Astrocyte (in vitro differentiated cells and primary cell): ENCODE results near the gene METTL2B. TPM values are rescaled to one million over a fixed set of nuclear protein-coding genes. Genes with fewer than 3 reads are reported as not detected.

Experiments
- DNase-seq: peaks from one replicate; pipeline ENCODE4 v3.0.0-alpha.2; 2010; ENCODE audit warnings: low read depth
- FAIRE-seq: peaks from 2 replicates; lab custom pipeline; 2011; peaks lifted over from hg19 to GRCh38; lab: Jason Lieb, UNC
- H2AFZ ChIP-seq: 2 replicates; pipeline ENCODE4 v1.6.0; 2012; ENCODE audit warnings: low read depth, low read length, inconsistent platforms
- H3K27ac ChIP-seq: 2 replicates; pipeline ENCODE4 v1.5.1; 2011; ENCODE audit warnings: low read depth, low read length, inconsistent platforms
- H3K27me3 ChIP-seq: 2 replicates; pipeline ENCODE4 v1.6.0; 2011; ENCODE audit warnings: low read length, inconsistent platforms; ENCODE audit not compliant: insufficient read depth
- H3K36me3 ChIP-seq: 2 replicates; pipeline ENCODE4 v1.5.1; 2011; ENCODE audit warnings: low read length, inconsistent platforms; ENCODE audit not compliant: insufficient read depth
- H3K4me1 ChIP-seq: 2 replicates; pipeline ENCODE4 v1.5.1; 2011; ENCODE audit warnings: low read length, inconsistent platforms; ENCODE audit not compliant: insufficient read depth
- H3K4me2 ChIP-seq: 2 replicates; pipeline ENCODE4 v1.6.0; 2012; ENCODE audit warnings: low read length, inconsistent platforms
- H3K4me3 ChIP-seq: 2 replicates; pipeline ENCODE4 v1.5.1; 2011; ENCODE audit warnings: low read depth, mild to moderate bottlenecking, low read length, inconsistent platforms; ENCODE audit not compliant: insufficient read depth
- H3K79me2 ChIP-seq: 2 replicates; pipeline ENCODE4 v1.6.0; 2012; ENCODE audit warnings: mild to moderate bottlenecking, low read length, inconsistent platforms; ENCODE audit not compliant: insufficient read depth
- H3K9ac ChIP-seq: 2 replicates; pipeline ENCODE4 v1.6.0; 2012; ENCODE audit warnings: mild to moderate bottlenecking, low read length, inconsistent platforms
- H3K9me3 ChIP-seq: 2 replicates; pipeline ENCODE4 v1.5.1; 2012; ENCODE audit warnings: low read depth, mild to moderate bottlenecking, low read length, inconsistent platforms; ENCODE audit not compliant: insufficient read depth
- H4K20me1 ChIP-seq: 2 replicates; pipeline ENCODE4 v1.6.0; 2012; ENCODE audit warnings: low read length, inconsistent platforms; ENCODE audit not compliant: insufficient read depth
- H3K27ac Mint-ChIP-seq: one replicate; pipeline ENCODE4 v1.8.0; 2021; ENCODE audit warnings: mild to moderate bottlenecking, mixed read lengths; ENCODE audit not compliant: unreplicated experiment
- H3K27me3 Mint-ChIP-seq: one replicate; pipeline ENCODE4 v1.8.0; 2021; ENCODE audit warnings: low read depth, mixed read lengths; ENCODE audit not compliant: unreplicated experiment
- H3K36me3 Mint-ChIP-seq: one replicate; pipeline ENCODE4 v1.8.0; 2021; ENCODE audit warnings: low read depth, mixed read lengths; ENCODE audit not compliant: unreplicated experiment
- H3K4me1 Mint-ChIP-seq: one replicate; pipeline ENCODE4 v1.8.0; 2021; ENCODE audit warnings: low read depth, mixed read lengths; ENCODE audit not compliant: unreplicated experiment
- H3K4me3 Mint-ChIP-seq: one replicate; pipeline ENCODE4 v1.8.0; 2021; ENCODE audit warnings: mild to moderate bottlenecking, moderate library complexity, mixed read lengths; ENCODE audit not compliant: unreplicated experiment
- H3K9me3 Mint-ChIP-seq: one replicate; pipeline ENCODE4 v1.8.0; 2021; ENCODE audit warnings: mild to moderate bottlenecking, mixed read lengths; ENCODE audit not compliant: unreplicated experiment
- CTCF ChIP-seq: IDR thresholded peaks from 2 replicates; pipeline ENCODE4 v1.5.1; 2011; ENCODE audit warnings: low read depth, mild to moderate bottlenecking, inconsistent platforms, low read length, moderate library complexity; ENCODE audit not compliant: insufficient read depth
- EZH2 ChIP-seq: IDR thresholded peaks from 2 replicates; pipeline ENCODE4 v1.6.1; 2012; ENCODE audit warnings: mild to moderate bottlenecking, low read length, inconsistent platforms; ENCODE audit not compliant: insufficient read depth
- total RNA-seq: library from RNA; stranded (reverse); gene quantifications from 2 replicates; pipeline ENCODE4 v1.2.1, GENCODE V29; 2021

METTL2B gene
- total RNA-seq, 1 donor from 2014 or later: 30.8 TPM

GRCh38 chr7:128430207-128430606 is 46.3 kb upstream of the METTL2B start:
- no peak overlapping the region for H3K4me3 Mint-ChIP-seq
- Histone ChIP-seq H2AFZ (no peak overlapping the region), H3K9ac (no peak overlapping the region)

GRCh38 chr7:128431221-128431620 is 45.3 kb upstream of the METTL2B start:
- Histone ChIP-seq H3K4me1 (no peaks in the 10 kb centered on the region), H3K27me3 (peaks cover 17% of the 10 kb centered on the region), H3K4me2 (no peak overlapping the region), H3K27ac (no peak overlapping the region), H3K36me3 (no peaks in the 10 kb centered on the region), H3K4me3 (no peak overlapping the region), H3K79me2 (no peaks in the 10 kb centered on the region), H3K9ac (no peak overlapping the region), H4K20me1 (no peaks in the 10 kb centered on the region), H2AFZ (no peak overlapping the region), H3K9me3 (no peaks in the 10 kb centered on the region)
- TF ChIP-seq EZH2: no peak
- no peak for TF ChIP-seq CTCF
- no peak for FAIRE-seq
- H3K4me3 Mint-ChIP-seq: no peak overlapping the region
- no peak for DNase-seq
- peaks cover 10% of the 10 kb centered on the region for H3K27me3 Mint-ChIP-seq
- no peaks in the 10 kb centered on the region for H3K9me3 Mint-ChIP-seq
- H3K27ac Mint-ChIP-seq: no peak overlapping the region
- H3K4me1 Mint-ChIP-seq: no peaks in the 10 kb centered on the region
- no peaks in the 10 kb centered on the region for H3K36me3 Mint-ChIP-seq

More at GRCh38 chr7:128430207-128430606, 46.3 kb upstream of the METTL2B start:
- Histone ChIP-seq H3K4me2 (no peak overlapping the region), H3K4me1 (no peaks in the 10 kb centered on the region), H3K4me3 (no peak overlapping the region), H3K27ac (no peak overlapping the region), H3K79me2 (no peaks in the 10 kb centered on the region), H4K20me1 (no peaks in the 10 kb centered on the region), H3K36me3 (no peaks in the 10 kb centered on the region), H3K9me3 (no peaks in the 10 kb centered on the region), H3K27me3 (peaks cover 13% of the 10 kb centered on the region)
- H3K27ac Mint-ChIP-seq: no peak overlapping the region
- no peak for DNase-seq
- no peaks in the 10 kb centered on the region for H3K36me3 Mint-ChIP-seq
- TF ChIP-seq EZH2 (no peak), CTCF (no peak)
- H3K4me1 Mint-ChIP-seq: no peaks in the 10 kb centered on the region
- FAIRE-seq: no peak
- peaks cover 10% of the 10 kb centered on the region for H3K27me3 Mint-ChIP-seq
- no peaks in the 10 kb centered on the region for H3K9me3 Mint-ChIP-seq

GRCh38 chr7:128431754-128432153 is 44.8 kb upstream of the METTL2B start:
- Mint-ChIP-seq H3K9me3 (no peaks in the 10 kb centered on the region), H3K27ac (no peak overlapping the region), H3K36me3 (no peaks in the 10 kb centered on the region), H3K4me1 (no peaks in the 10 kb centered on the region), H3K4me3 (no peak overlapping the region), H3K27me3 (peaks cover 10% of the 10 kb centered on the region)
- H3K9me3 ChIP-seq: no peaks in the 10 kb centered on the region
- TF ChIP-seq EZH2 (no peak), CTCF (no peak)
- peaks cover 17% of the 10 kb centered on the region for H3K27me3 ChIP-seq
- no peaks in the 10 kb centered on the region for H3K4me1 ChIP-seq
- H3K27ac ChIP-seq: no peak overlapping the region
- H3K4me3 ChIP-seq: no peak overlapping the region
- H4K20me1 ChIP-seq: no peaks in the 10 kb centered on the region
- H2AFZ ChIP-seq: no peak overlapping the region
- no peaks in the 10 kb centered on the region for H3K36me3 ChIP-seq
- no peak overlapping the region for H3K9ac ChIP-seq
- no peak overlapping the region for H3K4me2 ChIP-seq
- no peaks in the 10 kb centered on the region for H3K79me2 ChIP-seq
- FAIRE-seq: no peak
- DNase-seq: no peak
